ENCODE data around the gene VWA3A.

The VWA3A gene

DNA sequence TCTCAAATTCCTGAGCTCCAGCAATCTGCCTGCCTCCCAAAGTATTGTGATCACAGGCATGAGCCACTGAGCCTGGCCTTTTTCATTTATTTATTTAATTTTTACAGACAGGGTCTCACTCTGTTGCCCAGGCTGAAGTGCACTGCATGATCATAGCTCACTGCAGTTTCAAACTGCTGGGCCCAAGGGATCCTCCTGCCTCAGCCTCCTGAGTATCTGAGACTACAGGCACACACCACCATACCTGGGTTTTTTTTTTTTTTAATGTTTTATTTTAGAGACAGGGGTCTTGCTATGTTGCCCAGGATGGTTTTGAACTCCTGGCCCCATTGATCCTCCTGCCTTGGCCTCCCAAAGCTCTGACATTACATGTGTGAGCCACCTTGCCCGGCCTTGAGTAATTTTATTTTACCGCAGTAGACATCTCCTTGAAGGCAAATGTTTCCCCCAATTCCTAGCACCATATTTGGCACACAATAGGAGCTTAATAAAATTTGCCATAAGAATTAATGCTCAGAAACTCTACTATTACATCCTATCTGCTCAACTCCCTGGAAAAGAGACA lies 111.8 kb downstream of the VWA3A start:
- H3K27me3 Mint-ChIP-seq, result no peaks in the 10 kb centered on the region
- H3K9me3 Mint-ChIP-seq, result no peaks in the 10 kb centered on the region
- ATAC-seq (ENCODE audit: low read depth), result no peak
- H3K27ac Mint-ChIP-seq, result no peak overlapping the region
- no peak overlapping the region for H3K4me3 Mint-ChIP-seq
- H3K4me1 Mint-ChIP-seq, result peaks cover 11% of the 10 kb centered on the region
- no peak for DNase-seq (ENCODE audit: low spot score in 2 of 2)
- H3K36me3 Mint-ChIP-seq, result peaks cover 3% of the 10 kb centered on the region

DNA sequence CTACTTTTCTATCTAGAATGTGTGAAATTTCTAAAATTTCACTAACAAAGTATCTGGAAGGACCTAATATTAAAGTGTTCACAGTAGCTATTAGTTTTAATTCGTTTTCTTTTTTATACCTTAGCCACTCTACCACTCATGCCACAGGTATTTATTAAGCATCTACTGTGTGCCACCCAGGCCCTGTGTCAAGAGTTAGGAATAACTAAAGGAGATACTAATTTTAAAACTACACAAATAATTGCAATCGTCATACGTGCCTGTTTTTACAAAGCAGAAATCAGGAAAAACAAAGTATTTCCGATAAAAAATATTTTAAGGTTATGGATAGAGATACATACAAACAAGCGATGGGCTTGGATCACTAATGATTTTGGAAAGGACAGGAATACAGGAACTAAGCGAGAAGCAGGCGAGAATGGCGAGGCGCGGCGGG lies 113.3 kb downstream of the VWA3A start:
- H3K9me3 Mint-ChIP-seq, result no peaks in the 10 kb centered on the region
- ATAC-seq (ENCODE audit: low read depth) (no peak), DNase-seq (ENCODE audit: low spot score in 2 of 2) (no peak)
- H3K27ac Mint-ChIP-seq, result no peak overlapping the region
- H3K27me3 Mint-ChIP-seq, result no peaks in the 10 kb centered on the region
- H3K4me3 Mint-ChIP-seq, result peak overlapping the region; percentile 92
- peaks cover 16% of the 10 kb centered on the region for H3K4me1 Mint-ChIP-seq
- H3K36me3 Mint-ChIP-seq, result peaks cover 5% of the 10 kb centered on the region

DNA sequence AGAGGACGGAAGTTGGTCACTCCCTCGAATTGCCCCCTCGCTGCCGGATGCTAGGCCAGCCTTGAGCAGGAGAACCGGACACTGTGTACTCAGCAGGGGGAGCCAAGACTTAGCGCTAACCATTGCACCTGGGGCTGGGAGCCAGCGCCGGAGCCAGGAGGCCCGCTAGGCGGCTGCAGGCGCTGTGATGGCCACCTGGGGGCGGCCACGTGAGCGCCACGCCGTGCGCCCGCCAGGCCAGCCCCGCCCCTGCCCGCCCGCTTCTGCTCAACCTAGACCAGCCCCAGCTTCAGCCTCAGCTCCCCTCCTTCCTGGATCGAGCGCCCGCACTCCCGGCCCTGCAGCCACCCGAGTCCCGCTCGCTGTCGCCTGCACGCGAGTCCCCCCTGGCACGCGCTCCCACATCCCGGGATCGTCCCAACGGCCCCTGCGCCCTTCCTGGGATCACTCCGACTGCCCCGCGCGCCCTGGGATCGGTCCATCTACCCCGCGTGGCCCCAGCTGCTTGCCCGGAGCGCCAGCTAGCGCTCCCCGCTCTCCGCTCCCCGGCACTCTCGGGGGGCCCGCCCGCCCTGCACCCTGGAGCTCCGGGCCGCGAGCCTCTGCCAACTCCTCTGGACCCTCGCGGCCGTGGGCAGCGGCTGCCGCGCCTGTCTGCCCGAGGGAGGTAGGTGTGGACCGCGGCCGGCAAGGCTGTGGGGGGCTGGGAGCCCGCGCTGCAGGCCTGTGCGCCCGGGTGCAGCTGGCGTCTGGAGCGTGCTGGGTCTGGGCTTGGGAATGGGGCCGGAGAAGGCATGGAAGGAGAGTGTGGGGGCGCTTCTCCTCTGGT lies 113.9 kb downstream of the VWA3A start, which contains the start of gene EEF2K:
Gene EEF2K, plus strand, starts transcription at position 266 of the 829 bp plus-strand sequence. CDS start 19,452 bp downstream, outside the sequence.
- H3K36me3 Mint-ChIP-seq, result peaks cover 10% of the 10 kb centered on the region
- peaks cover 19% of the 10 kb centered on the region for H3K4me1 Mint-ChIP-seq
- no peaks in the 10 kb centered on the region for H3K9me3 Mint-ChIP-seq
- peak within 1 kb of the TSS; percentile 92 for H3K4me3 Mint-ChIP-seq
- H3K27ac Mint-ChIP-seq, result peak within 1 kb of the TSS; percentile 98
- H3K27me3 Mint-ChIP-seq, result no peaks in the 10 kb centered on the region
- DNase-seq (ENCODE audit: low spot score in 2 of 2) (peak; percentile 72), ATAC-seq (ENCODE audit: low read depth) (peak; percentile 72)

All from memory B cell (primary cell).